ENCODE measurements around the gene IGF1R.
A peak's percentile ranks its signal among the peaks of the same experiment; 100 is the strongest.

The IGF1R gene

GRCh38 chr15:98778960-98779359 is 130.6 kb downstream of the IGF1R start:
- no peak for DNase-seq

- DNase-seq, result peak; percentile 70
Observed at GRCh38 chr15:98779463-98780071, 131.2 kb downstream of the IGF1R start.

- DNase-seq, result no peak
Observed at GRCh38 chr15:98781838-98782237, 133.5 kb downstream of the IGF1R start.

GRCh38 chr15:98782801-98783200 is 134.5 kb downstream of the IGF1R start:
- DNase-seq, result no peak

- DNase-seq, result no peak
Observed at GRCh38 chr15:98785431-98785806, 137.1 kb downstream of the IGF1R start.

- no peak for DNase-seq
Observed at GRCh38 chr15:98785807-98786621, 137.7 kb downstream of the IGF1R start.

GRCh38 chr15:98786717-98787116 is 138.4 kb downstream of the IGF1R start:
- DNase-seq, result no peak

- no peak for DNase-seq
Observed at GRCh38 chr15:98787194-98787593, 138.9 kb downstream of the IGF1R start.

- DNase-seq, result no peak
Observed at GRCh38 chr15:98787936-98788757, 139.8 kb downstream of the IGF1R start.

GRCh38 chr15:98789020-98789419 is 140.7 kb downstream of the IGF1R start:
- DNase-seq, result no peak

- no peak for DNase-seq
Observed at GRCh38 chr15:98790270-98790669, 141.9 kb downstream of the IGF1R start.

- DNase-seq, result no peak
Observed at GRCh38 chr15:98791046-98791701, 142.8 kb downstream of the IGF1R start.

GRCh38 chr15:98792117-98792516 is 143.8 kb downstream of the IGF1R start:
- DNase-seq, result no peak

- no peak for DNase-seq
Observed at GRCh38 chr15:98794211-98794610, 145.9 kb downstream of the IGF1R start.

- no peak for DNase-seq
Observed at GRCh38 chr15:98794748-98795147, 146.4 kb downstream of the IGF1R start.

- DNase-seq, result no peak
Observed at GRCh38 chr15:98795980-98796379, 147.6 kb downstream of the IGF1R start.

GRCh38 chr15:98796685-98797357 is 148.5 kb downstream of the IGF1R start:
- no peak for DNase-seq

- DNase-seq, result no peak
Observed at GRCh38 chr15:98798375-98798893, 150.1 kb downstream of the IGF1R start.

GRCh38 chr15:98799461-98800390 is 151.4 kb downstream of the IGF1R start:
- no peak for DNase-seq

- DNase-seq, result no peak
Observed at GRCh38 chr15:98800437-98801233, 152.3 kb downstream of the IGF1R start.
